ES-I3 (cell line): Measurements from ENCODE around the gene C19orf25.

Source experiments
- H3K36me3 ChIP-seq: 2 replicates; pipeline ENCODE4 v1.6.1; 2013; ENCODE audit warnings: mild to moderate bottlenecking, low read length, control low read depth, moderate library complexity; ENCODE audit not compliant: insufficient read depth
- H3K4me1 ChIP-seq: 2 replicates; pipeline ENCODE4 v1.6.1; 2013; ENCODE audit warnings: mild to moderate bottlenecking, control low read depth, low read length; ENCODE audit not compliant: insufficient read depth
- H3K9ac ChIP-seq: 2 replicates; pipeline ENCODE4 v1.6.1; 2013; ENCODE audit warnings: low read depth, mild to moderate bottlenecking, low read length, moderate library complexity
- H3K9me3 ChIP-seq: 2 replicates; pipeline ENCODE4 v1.6.1; 2013; ENCODE audit warnings: mild to moderate bottlenecking, low read length, moderate library complexity; ENCODE audit not compliant: control insufficient read depth, insufficient read depth

C19orf25 gene

DNA sequence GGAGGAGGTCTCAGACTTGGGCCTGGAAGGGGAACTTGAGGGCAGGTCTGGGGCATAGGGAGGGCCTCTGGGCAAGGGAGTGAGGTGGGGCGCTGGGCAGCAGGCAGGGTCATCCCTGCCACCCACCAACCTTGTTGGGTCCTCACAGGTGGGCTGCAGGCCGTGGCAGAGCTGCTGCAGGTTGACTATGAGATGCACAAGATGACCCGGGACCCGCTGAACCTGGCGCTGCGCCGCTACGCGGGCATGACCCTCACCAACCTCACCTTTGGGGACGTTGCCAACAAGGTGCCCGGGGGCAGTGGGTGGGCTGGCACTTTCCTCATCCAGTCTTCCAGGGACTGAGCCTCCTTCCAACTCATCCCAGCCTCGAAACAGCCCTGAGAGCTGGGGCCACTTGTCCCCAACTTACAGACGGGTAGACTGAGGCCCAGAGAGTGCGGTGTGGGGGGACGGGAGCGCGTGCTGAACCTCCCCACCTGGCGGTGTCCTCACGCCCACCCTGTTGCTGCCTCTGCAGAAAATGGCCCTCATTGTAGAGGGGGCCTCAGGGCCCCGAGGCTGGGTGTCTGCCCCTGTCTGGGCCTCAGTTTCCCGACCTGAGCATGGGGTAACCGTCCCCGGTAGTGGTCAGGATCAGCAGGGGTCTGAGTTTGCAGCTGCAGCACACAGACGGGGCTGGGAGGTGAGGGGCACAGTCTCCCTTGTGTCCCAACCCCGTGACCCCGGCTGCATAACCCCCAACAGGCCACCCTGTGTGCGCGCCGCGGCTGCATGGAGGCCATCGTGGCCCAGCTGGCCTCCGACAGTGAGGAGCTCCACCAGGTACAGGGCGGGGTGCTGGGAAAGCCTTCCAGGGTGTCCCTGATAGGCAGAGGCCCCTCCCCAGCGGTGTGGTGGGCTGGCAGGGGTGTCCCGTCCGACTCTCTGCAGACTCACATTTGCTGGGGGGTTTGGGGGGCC is 18.7 kb downstream of the C19orf25 start:
- Histone ChIP-seq H3K36me3 (no peaks in the 10 kb centered on the region), H3K9me3 (no peaks in the 10 kb centered on the region), H3K9ac (no peak overlapping the region), H3K4me1 (peaks cover 3% of the 10 kb centered on the region; the same call in 1 of the 2 replicates)

DNA sequence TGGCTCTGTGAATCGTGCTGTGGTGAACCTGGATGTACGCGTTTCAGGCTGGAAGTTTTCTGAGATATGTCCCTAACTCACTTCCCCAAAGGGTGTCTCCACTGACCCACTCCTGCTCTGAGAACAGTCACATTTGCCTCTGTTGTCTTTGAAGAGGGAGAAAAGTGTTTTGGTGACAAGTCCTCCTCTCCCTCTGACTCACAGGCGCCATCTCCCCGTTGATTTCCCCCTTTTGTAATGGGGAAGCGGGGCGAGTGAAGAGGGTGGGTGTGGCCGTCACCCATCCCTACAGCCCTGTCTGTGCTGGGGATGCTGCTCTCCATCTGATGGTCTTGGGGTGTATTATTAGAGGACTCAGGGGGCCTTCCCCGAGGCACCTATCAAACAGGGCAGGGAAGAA is 19.5 kb downstream of the C19orf25 start:
- H3K36me3 ChIP-seq = no peaks in the 10 kb centered on the region
- peaks cover 3% of the 10 kb centered on the region; the same call in 1 of the 2 replicates for H3K4me1 ChIP-seq
- H3K9ac ChIP-seq = no peak overlapping the region
- H3K9me3 ChIP-seq = no peaks in the 10 kb centered on the region

GRCh38 chr19:1457892-1458291 is 21.1 kb downstream of the C19orf25 start:
- no peak overlapping the region for H3K9ac ChIP-seq
- no peaks in the 10 kb centered on the region for H3K36me3 ChIP-seq
- H3K9me3 ChIP-seq = no peaks in the 10 kb centered on the region
- H3K4me1 ChIP-seq = peaks cover 3% of the 10 kb centered on the region; the same call in 1 of the 2 replicates

GRCh38 chr19:1457031-1457739 is 21.8 kb downstream of the C19orf25 start:
- Histone ChIP-seq H3K36me3 (no peaks in the 10 kb centered on the region), H3K4me1 (peaks cover 3% of the 10 kb centered on the region; the same call in 1 of the 2 replicates), H3K9ac (no peak overlapping the region), H3K9me3 (no peaks in the 10 kb centered on the region)

- Histone ChIP-seq H3K36me3 (no peaks in the 10 kb centered on the region), H3K4me1 (peaks cover 3% of the 10 kb centered on the region; the same call in 1 of the 2 replicates), H3K9ac (no peak overlapping the region), H3K9me3 (no peaks in the 10 kb centered on the region)
Measured at GRCh38 chr19:1456121-1456900, 22.7 kb downstream of the C19orf25 start.

- no peaks in the 10 kb centered on the region for H3K9me3 ChIP-seq
- H3K9ac ChIP-seq = no peak overlapping the region
- H3K4me1 ChIP-seq = peaks cover 3% of the 10 kb centered on the region; the same call in 1 of the 2 replicates
- H3K36me3 ChIP-seq = no peaks in the 10 kb centered on the region
Measured at GRCh38 chr19:1455336-1456120, 23.5 kb downstream of the C19orf25 start.

DNA sequence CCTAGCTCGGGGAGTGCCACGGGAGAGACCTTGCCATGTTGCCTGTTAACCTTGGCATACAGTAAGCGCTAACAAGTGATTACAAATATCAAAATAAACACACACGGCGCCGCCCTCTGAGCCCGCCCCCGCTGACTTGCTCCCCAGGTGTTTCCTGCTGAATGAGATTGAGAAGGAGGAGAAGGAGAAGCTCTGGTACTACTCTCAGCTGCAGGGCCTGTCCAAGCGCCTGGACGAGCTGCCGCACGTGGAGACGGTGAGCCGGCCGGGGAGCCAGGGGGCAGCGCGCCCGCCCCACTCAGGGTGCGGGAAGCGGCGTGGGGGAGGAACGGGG is 24.0 kb downstream of the C19orf25 start:
- Histone ChIP-seq H3K36me3 (no peaks in the 10 kb centered on the region), H3K4me1 (peaks cover 3% of the 10 kb centered on the region; the same call in 1 of the 2 replicates), H3K9ac (no peak overlapping the region), H3K9me3 (no peaks in the 10 kb centered on the region)

- Histone ChIP-seq H3K36me3 (no peaks in the 10 kb centered on the region), H3K9me3 (no peaks in the 10 kb centered on the region), H3K9ac (no peak overlapping the region), H3K4me1 (peaks cover 3% of the 10 kb centered on the region; the same call in 1 of the 2 replicates)
Measured at GRCh38 chr19:1453525-1454364, 25.3 kb downstream of the C19orf25 start.

- peaks cover 3% of the 10 kb centered on the region; the same call in 1 of the 2 replicates for H3K4me1 ChIP-seq
Measured at GRCh38 chr19:1452802-1453524, 26.1 kb downstream of the C19orf25 start.

GRCh38 chr19:1451916-1452801 is 26.9 kb downstream of the C19orf25 start:
- no peaks in the 10 kb centered on the region for H3K9me3 ChIP-seq
- no peaks in the 10 kb centered on the region for H3K4me1 ChIP-seq
- no peaks in the 10 kb centered on the region; the same call in 1 of the 2 replicates for H3K36me3 ChIP-seq
- H3K9ac ChIP-seq = no peak overlapping the region

More at GRCh38 chr19:1452802-1453524, 26.1 kb downstream of the C19orf25 start:
- Histone ChIP-seq H3K36me3 (no peaks in the 10 kb centered on the region; the same call in 1 of the 2 replicates), H3K9me3 (no peaks in the 10 kb centered on the region), H3K9ac (no peak overlapping the region)

DNA sequence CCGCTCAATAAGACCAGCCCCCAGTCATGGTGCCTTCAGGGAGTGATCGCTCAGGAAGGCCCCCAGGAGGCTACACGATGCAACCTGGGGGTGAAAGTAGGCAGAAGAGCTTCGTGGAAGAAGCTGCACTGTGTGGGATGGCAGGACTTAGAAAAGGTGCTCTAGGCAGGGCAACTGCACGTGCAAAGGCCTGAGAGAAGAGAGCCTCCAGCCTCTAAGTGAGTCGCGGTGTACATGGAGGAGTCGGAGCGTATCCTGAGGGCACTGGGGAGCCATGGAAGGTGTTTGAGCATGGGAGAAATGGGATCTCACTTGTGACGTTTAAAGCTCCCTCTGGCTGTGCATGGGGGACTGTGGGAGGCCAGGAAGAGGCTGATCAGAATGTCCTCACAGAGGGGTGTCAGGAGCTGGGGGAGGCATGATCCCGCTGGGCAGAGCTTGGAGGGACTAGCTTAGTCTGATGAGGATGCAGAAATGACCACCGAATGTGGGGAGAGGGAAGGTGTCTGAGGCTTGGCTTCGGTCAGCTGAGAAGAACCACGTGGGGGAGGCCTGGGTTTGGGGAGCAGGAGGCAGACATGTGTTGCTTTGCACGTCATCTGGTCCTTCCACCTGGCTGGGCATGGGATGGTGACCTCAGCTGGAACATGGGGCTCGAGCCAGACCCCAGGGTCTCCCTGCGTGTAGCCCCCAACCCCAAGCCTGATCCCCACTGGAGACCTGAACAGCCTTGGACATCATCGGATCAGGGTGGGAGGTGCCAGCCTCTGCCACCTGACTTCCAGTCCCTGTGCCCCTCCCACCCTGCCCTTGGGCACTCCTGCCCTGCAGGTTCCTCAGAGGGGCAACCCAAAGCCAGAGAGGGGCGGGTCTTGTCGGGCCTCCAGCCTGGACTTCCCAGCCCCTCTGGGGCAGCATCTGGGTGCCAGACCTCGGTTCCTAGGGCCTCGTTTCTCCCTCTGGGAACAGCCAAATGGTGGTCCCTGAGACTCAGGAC is 28.0 kb downstream of the C19orf25 start:
- H3K9ac ChIP-seq = no peak overlapping the region
- H3K36me3 ChIP-seq = no peaks in the 10 kb centered on the region; the same call in 1 of the 2 replicates
- H3K9me3 ChIP-seq = no peaks in the 10 kb centered on the region
- H3K4me1 ChIP-seq = no peaks in the 10 kb centered on the region
